ENCODE measurements around the gene PLCH1.
"Not testable (repeated sequence)": the region's sequence is repeated elsewhere in the genome, so short reads cannot be mapped to it uniquely, and the experiment has no call there.

The PLCH1 gene

DNA sequence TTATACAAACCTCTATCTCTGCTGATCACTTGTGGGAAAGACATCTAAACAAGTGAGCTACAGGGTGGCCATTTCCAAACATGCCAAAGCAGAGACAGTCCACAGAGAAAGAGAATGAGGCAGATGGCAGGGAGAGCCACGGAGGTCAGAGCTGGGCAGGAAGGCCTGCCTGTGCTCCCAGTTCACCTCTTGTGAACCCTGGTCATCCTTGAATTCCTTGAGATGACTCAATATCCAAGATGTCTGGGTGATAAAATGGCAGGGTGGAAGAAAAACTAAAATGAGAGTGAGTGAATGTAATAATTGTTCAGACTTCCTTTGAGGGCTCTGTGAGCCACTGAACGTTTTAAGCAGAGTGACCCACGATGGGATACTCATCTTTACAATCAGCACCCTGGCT, 104.8 kb downstream of the PLCH1 start:
- DNase-seq: no peak

DNA sequence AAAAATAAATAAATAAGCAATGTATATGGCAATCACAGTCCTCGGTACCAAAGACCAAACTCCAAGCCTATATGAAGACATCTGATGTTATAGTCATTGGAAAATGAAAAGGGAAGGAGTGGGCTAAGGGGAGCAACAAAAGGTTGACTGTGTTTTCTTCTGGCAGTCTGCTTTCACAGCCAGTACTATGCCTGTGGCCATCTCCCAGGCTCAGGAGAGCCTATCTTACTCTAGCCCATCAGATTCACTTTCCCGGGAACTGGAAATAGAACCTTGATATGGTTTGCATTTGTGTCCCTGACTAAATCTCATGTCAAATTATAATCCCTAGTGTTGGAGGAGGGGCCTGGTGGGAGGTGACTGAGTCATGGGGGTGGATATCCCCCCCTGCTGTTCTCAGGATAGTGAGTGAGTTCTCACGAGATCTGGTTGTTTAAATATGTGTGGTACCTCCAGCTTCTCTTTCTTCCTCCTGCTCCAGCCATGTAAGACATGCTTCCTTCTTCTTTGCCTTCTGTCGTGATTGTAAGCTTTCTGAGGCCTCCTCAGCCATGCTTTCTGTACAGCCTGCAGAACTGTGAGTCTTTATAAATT, 105.3 kb downstream of the PLCH1 start:
- no peak for DNase-seq

GRCh38 chr3:155638461-155638860, 106.4 kb downstream of the PLCH1 start:
- not testable (repeated sequence) for DNase-seq

DNA sequence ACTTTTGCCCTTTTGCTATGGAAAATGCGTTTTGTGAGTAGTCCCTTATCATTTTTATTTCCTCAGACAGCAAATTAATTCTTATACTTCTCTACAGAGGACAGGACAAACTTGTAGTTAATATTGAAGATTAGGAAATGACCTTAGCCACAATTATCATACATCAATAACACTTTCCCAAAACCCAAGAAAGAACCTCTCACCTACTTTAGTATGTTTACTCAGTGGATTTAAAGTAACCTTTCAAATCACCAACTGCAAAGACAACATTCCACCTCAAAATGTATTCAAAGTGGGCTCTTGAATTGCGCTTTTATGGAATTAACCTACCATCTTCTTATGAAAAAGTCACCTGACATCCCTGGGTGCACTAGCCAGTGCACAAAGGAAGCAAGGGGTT, 107.3 kb downstream of the PLCH1 start:
- DNase-seq: no peak

- DNase-seq: no peak
Measured at GRCh38 chr3:155635056-155635455, 109.8 kb downstream of the PLCH1 start.

DNA sequence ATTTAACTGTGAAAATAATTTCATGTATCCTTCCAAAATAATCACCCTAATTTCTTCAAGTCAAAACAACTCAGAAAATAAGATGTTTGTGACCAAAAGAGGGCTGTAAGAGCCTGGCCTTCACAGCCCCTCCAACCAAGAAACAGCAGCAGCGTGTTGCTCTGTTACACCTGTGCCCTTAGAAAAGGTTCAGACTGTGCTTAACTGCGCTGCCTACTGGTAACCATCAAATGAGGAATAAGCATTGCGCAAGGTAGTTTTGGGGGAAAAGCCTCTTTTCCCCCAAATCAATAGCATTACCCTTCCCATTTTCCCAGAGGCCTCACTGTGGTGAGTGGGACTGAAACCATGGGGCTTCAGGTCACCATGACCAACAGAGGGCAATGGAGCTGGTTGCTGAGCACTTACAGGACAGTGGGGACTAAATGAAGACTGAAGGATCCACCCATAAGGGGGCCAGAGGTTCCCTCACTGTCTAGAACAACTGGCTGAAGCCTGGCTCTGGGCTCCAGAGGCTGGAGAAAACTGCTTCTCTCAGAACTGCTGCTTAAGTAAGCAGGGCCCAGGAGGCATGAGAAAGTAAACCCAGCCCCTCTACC, 110.7 kb downstream of the PLCH1 start:
- no peak for DNase-seq

DNA sequence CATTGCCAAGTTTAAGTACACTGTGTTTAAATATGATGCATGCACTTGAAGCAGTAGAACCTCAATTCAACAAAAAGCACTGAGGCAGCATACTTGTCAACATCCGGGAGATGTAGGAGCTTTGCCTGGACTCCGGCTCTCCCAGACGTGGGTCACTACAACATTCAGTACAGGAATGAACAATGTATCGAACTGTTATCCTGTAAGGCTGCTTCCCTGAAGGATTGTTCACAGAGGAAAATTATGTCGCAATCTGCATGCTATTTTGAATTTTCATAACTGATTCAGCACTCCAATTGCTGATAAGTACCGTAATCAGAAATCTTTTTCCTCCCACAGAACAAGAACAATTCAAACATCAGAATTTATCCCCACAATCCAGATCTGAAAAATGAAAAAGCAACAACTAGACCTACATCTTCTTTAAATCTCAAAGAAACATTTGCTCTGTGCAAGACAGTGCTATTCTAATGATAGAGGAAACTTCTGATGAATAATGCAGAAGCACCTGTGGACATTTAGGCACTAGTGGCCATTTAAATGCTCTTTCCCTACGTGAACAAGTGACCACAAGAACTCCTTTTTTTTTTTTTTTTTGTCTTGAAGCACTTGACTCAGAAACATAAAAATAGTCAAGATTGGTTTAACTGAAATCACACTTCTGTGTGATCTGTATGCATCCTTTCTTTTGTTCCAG, 113.4 kb downstream of the PLCH1 start:
- DNase-seq: no peak

DNA sequence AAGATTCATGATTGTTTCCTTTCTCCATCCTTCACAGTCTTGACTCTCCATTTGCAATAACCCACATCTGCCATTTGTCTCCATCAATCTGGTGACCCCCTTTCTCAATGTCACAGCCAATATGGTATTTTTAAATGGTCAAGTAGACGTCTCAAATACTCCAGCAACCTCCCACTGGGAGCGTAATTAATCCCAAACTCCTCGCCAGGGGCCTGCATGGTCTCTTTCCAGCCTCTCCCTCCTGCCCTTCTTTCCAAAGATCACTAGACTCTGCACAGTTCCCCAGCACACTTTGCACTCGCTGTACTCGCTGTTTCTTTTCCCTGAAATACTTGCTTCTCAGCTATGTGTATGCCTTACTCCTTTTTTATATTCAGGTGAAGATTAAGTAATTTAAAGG, 115.3 kb downstream of the PLCH1 start:
- no peak for DNase-seq

DNA sequence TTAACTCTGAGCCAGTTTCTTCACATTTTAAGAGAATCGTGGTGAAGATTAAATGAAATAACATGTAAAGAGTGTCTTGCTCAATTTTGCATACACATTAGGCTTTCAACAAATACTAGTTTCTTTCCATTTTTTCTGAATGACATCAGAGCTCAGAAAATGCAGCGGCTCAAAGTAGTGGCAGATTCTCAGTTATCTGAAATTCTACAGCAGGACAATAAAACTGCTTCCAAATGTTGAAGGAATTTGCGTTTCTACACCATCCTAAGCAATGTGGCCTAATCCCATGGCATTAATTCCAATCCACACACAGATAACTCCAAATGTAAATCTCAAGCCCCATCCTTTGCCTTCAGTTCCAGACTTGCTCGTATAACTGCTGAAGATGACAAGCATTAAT, 115.8 kb downstream of the PLCH1 start:
- no peak for DNase-seq

DNA sequence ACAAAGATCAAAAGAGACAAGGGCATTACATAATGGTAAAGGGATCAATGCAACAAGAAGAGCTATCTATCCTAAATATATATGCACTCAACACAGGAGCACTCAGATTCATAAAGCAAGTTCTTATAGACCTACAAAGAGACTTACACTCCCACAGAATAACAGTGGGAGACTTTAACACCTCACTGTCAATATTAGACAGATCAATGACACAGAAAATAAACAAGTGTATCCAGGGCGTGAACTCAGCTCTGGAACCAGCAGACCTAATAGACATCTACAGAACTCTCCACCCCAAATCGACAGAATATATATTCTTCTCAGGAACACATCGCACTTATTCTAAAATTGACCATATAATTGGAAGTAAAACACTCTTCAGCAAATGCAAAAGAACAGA, 122.2 kb downstream of the PLCH1 start:
- DNase-seq: not testable (repeated sequence)

GRCh38 chr3:155620552-155620951, 124.3 kb downstream of the PLCH1 start:
- DNase-seq: not testable (repeated sequence)

GRCh38 chr3:155619118-155619915, 125.6 kb downstream of the PLCH1 start:
- no peak for DNase-seq

DNA sequence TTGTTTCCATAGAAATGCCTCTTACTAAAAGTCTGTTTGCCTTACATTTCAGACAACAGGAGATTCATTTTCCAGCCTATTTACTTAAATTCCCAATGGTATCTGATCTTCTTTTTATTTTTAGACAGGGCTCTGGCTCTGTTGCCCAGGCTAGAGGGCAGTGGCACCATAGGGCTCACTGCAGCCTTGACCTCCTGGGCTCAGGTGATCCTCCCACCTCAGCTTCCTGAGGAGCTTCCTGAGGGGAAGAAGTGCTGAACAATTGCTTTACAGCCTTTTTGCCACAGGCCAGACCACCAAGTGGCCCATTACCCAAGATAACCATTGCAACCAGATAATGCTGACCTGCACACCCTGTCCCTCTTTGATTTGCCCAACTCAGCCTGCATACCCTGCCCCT, 126.3 kb downstream of the PLCH1 start:
- no peak for DNase-seq

GRCh38 chr3:155617346-155617925, 127.4 kb downstream of the PLCH1 start:
- DNase-seq: no peak

- not testable (repeated sequence) for DNase-seq
Measured at GRCh38 chr3:155615141-155615540, 129.7 kb downstream of the PLCH1 start.

- DNase-seq: not testable (repeated sequence)
Measured at GRCh38 chr3:155614410-155614809, 130.5 kb downstream of the PLCH1 start.

- no peak for DNase-seq
Measured at GRCh38 chr3:155611456-155611855, 133.4 kb downstream of the PLCH1 start.

GRCh38 chr3:155609586-155609985, 135.3 kb downstream of the PLCH1 start:
- no peak for DNase-seq

GRCh38 chr3:155608228-155608920, 136.5 kb downstream of the PLCH1 start:
- no peak for DNase-seq

GRCh38 chr3:155607761-155608160, 137.1 kb downstream of the PLCH1 start:
- no peak for DNase-seq

- DNase-seq: no peak
Measured at GRCh38 chr3:155605571-155605970, 139.3 kb downstream of the PLCH1 start.

GRCh38 chr3:155604967-155605366, 139.9 kb downstream of the PLCH1 start:
- DNase-seq: no peak

- DNase-seq: no peak
Measured at GRCh38 chr3:155604126-155604525, 140.7 kb downstream of the PLCH1 start.
